ENCODE measurements around the gene CLTCL1. TPM values are rescaled to one million over a fixed set of nuclear protein-coding genes. Genes with fewer than 3 reads are reported as not detected.
A peak's percentile ranks its signal among the peaks of the same experiment; 100 is the strongest.
"Not testable (repeated sequence)": the region's sequence is repeated elsewhere in the genome, so short reads cannot be mapped to it uniquely, and the experiment has no call there.

CLTCL1 gene
- total and polyA plus RNA-seq, 9 of the 15 experiments (the other 6 are each of a cell fraction or from before 2014, with no cell fraction given): 1.1 to 11.7 (median 5.0) TPM

- TF ChIP-seq SMAD3 (CRISPR knock-in tag; conservative IDR thresholded peaks at IDR 0.05) (no peak), ZNF311 (CRISPR knock-in tag; IDR thresholded peaks at IDR 0.05) (no peak), KLF6 (CRISPR knock-in tag; IDR thresholded peaks at IDR 0.05; ENCODE audit: borderline replicate concordance) (no peak), CEBPG (CRISPR knock-in tag; IDR thresholded peaks at IDR 0.05) (no peak; the same call in 1 of the 2 replicates), CEBPG (tag; conservative IDR thresholded peaks at IDR 0.05 in 1 of 2, IDR thresholded peaks at IDR 0.05 in 1 of 2) (peak in 1 of 2 experiments; percentile 64; a peak in 3 of 4 replicates), BACH1 (tag; IDR thresholded peaks at IDR 0.05) (no peak), HMBOX1 (IDR thresholded peaks at IDR 0.05) (no peak)
Measured at GRCh38 chr22:19325296-19325948, 33.9 kb upstream of the CLTCL1 start (continued).

GRCh38 chr22:19323420-19323819 is 31.9 kb upstream of the CLTCL1 start:
- H3K4me3 ChIP-seq; DNase-seq (ENCODE audit: extremely low read depth in 1 of 4, low spot score in 3 of 4); in situ Hi-C loops (cut with MboI); H3K36me3 ChIP-seq (ENCODE audit: control insufficient read depth, insufficient read depth, low read length); H4K20me1 ChIP-seq (replicated peaks; ENCODE audit: control insufficient read depth, insufficient read depth, low read length); H3K4me2 ChIP-seq (ENCODE audit: insufficient read depth, low read length); H3K9ac ChIP-seq (ENCODE audit: insufficient read depth in 1 of 2, low read depth in 2 of 2, low read length in 2 of 2); H3K4me1 ChIP-seq (replicated peaks in 1 of 2; ENCODE audit: control insufficient read depth in 2 of 2, insufficient read depth in 2 of 2, low read length in 2 of 2); ATAC-seq; FAIRE-seq; H3K27ac ChIP-seq (ENCODE audit: extremely low read depth, low read depth, low read length); H2AFZ ChIP-seq (ENCODE audit: low read depth, low read length); intact Hi-C loops (cut with micrococcal nuclease); BruUV-seq (replicated peaks); H3K9me1 ChIP-seq (ENCODE audit: control insufficient read depth, insufficient read depth, low read length); POLR2A ChIA-PET; H3K79me2 ChIP-seq (ENCODE audit: control insufficient read depth, insufficient read depth, low read length): not testable (repeated sequence)
- Histone ChIP-seq H3K9me3 (replicated peaks; ENCODE audit: control insufficient read depth, insufficient read depth, low read depth, low read length) (peaks cover 10% of the 10 kb centered on the region), H3K27me3 (ENCODE audit: control insufficient read depth in 2 of 2, insufficient read depth in 2 of 2, low read length in 2 of 2) (peaks cover 0 to 12% of the 10 kb centered on the region in 2 experiments; a peak in 2 of 5 replicates)
- CTCF ChIA-PET (ENCODE audit: low intra/inter-chr PET ratio): interaction anchor here (0.7 kb wide), 1 partner anchor 1236 kb away, joined by 7 read pairs; no protein-coding TSS in a partner anchor
- under 1% methylated on average over 6 of the region's 6 CpGs for WGBS (ENCODE audit: insufficient coverage, low coverage, missing lambda C conversion rate)
- peak; percentile 27; the same call in 1 of the 2 replicates for TF ChIP-seq ZNF507 (tag; conservative IDR thresholded peaks at IDR 0.05)
- 0 out of 2 replicates have a peak, but pooled peaks have one; percentile 41 for TF ChIP-seq STAG1 (CRISPR knock-in tag; IDR thresholded peaks at IDR 0.05; ENCODE audit: borderline replicate concordance)
- TF ChIP-seq MCM5 (IDR thresholded peaks at IDR 0.05; ENCODE audit: low read depth): 0 out of 2 replicates have a peak, but pooled peaks have one; percentile 34
- peak; percentile 22; the same call in 1 of the 2 replicates for TF ChIP-seq ARID4B (CRISPR knock-in tag; IDR thresholded peaks at IDR 0.05)
- peak; percentile 43; the same call in 1 of the 2 replicates for TF ChIP-seq USF1 (CRISPR knock-in tag; IDR thresholded peaks at IDR 0.05)
- peak; percentile 75; the same call in 1 of the 2 replicates for TF ChIP-seq ZNF511 (CRISPR knock-in tag; IDR thresholded peaks at IDR 0.05)
- TF ChIP-seq ZNF143 (CRISPR knock-in tag; IDR thresholded peaks at IDR 0.05): 0 out of 2 replicates have a peak, but pooled peaks have one; percentile 30
